ENCODE measurements around the gene RER1.

Gene RER1

DNA sequence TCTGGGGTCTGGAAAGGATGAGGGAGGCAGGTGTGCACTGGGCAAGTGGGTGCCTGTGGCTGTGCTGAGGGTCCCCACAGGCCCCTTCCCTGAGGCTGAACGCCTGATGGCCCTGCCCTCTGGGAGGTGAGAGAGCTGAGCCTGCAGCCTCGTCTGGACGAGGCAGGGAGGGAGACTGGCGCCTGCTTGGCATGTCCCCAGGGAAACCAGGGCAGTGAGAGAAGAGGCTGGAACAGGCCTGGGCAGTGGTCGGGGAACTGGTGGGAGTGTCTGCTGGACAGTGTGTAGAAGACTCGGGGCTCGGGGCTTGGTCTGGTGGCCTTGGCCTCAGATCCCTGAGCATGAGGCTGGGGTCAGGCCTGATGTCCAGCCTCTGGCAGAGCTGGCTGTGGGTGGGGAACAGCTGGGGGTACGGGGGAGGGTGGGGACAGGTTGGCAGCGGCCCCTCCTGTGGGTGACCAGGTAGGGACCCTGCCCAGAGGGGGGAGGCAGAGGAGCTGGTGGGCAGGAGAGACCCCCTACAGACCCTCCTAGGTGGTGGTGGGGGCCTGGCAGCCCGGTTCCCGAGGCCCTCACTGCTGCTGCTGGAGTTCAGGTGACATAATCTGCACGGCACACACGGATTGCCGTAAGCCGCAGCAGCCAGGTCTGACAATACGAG lies 53.7 kb downstream of the RER1 start:
- ATAC-seq: no peak
- H3K4me3 Mint-ChIP-seq: peak overlapping the region in 1 of 2 donors; percentile 4
- no peak overlapping the region for H3K27ac Mint-ChIP-seq
- no peaks in the 10 kb centered on the region for H3K9me3 Mint-ChIP-seq
- peaks cover 9% of the 10 kb centered on the region for H3K4me1 Mint-ChIP-seq
- peaks cover 44% of the 10 kb centered on the region for H3K27me3 Mint-ChIP-seq
- DNase-seq: no peak

DNA sequence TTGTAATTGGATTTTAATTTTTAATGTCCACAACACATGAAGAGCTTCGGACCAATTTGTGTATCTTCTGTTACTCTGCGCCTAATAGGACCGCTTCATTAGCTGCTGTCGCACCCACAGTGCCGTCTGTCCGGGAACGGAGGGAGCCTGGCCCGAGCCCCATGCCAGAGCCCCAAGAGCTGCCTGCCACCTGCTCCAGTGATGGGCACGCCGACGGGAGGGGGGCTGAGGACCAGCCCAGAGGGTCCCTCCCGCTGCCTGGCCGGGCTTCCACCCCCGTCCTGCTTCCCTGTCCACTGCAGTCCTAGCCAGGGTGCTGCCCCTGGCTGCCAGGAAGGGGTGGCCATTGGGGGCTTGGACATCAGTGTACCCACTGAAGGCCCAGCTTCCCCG lies 54.2 kb downstream of the RER1 start:
- DNase-seq (no peak), ATAC-seq (no peak)
- no peak overlapping the region for H3K4me3 Mint-ChIP-seq
- H3K4me1 Mint-ChIP-seq: peaks cover 9% of the 10 kb centered on the region
- H3K9me3 Mint-ChIP-seq: no peaks in the 10 kb centered on the region
- H3K27ac Mint-ChIP-seq: no peak overlapping the region
- H3K27me3 Mint-ChIP-seq: peaks cover 44% of the 10 kb centered on the region

DNA sequence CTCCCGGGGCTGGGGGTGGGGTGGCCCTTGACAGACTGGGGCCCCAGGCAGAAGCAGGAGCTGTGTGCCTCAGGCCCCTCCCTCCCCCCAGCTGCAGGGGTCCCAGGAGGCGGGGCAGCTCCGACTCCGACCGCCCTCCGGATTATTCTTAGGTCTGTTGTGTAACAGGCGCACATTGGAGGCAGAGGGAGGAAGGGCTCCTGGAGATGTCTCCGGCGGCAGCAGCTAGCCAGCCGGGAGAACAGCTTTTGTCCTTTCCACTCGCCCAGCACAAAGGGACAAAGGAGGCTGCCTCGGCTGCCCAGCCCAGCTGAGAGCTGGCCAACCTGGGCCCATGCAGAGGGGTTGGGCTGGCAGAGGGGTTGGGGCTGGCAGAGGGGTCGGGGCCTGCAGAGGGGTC lies 54.8 kb downstream of the RER1 start:
- H3K4me1 Mint-ChIP-seq: peaks cover 9% of the 10 kb centered on the region
- ATAC-seq (no peak), DNase-seq (no peak)
- H3K4me3 Mint-ChIP-seq: no peak overlapping the region
- H3K9me3 Mint-ChIP-seq: no peaks in the 10 kb centered on the region
- no peak overlapping the region for H3K27ac Mint-ChIP-seq
- peaks cover 44% of the 10 kb centered on the region for H3K27me3 Mint-ChIP-seq

DNA sequence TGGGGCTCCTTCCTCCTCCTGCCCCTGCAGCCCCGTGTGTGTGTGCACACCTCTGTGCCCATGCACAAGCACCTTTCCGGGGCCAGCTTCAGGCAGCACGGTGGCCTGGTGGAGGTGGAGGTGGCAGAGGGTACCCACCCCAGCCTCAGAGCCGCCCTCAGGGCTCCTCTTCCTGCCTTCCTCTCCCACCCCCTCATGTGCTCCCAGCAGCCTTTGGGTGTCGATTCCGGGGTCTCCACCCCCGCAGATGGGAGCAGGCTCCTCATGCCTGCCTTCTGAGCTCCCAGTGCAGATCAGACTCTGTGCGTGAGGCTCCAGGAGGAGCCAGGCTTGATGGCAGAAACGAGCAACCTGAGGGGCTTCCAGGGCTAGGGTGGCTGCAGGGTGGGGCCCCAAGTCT lies 55.2 kb downstream of the RER1 start:
- Mint-ChIP-seq H3K27ac (no peak overlapping the region), H3K4me3 (no peak overlapping the region), H3K27me3 (peaks cover 40% of the 10 kb centered on the region), H3K4me1 (peaks cover 9% of the 10 kb centered on the region), H3K9me3 (no peaks in the 10 kb centered on the region)
- ATAC-seq: no peak
- no peak for DNase-seq

DNA sequence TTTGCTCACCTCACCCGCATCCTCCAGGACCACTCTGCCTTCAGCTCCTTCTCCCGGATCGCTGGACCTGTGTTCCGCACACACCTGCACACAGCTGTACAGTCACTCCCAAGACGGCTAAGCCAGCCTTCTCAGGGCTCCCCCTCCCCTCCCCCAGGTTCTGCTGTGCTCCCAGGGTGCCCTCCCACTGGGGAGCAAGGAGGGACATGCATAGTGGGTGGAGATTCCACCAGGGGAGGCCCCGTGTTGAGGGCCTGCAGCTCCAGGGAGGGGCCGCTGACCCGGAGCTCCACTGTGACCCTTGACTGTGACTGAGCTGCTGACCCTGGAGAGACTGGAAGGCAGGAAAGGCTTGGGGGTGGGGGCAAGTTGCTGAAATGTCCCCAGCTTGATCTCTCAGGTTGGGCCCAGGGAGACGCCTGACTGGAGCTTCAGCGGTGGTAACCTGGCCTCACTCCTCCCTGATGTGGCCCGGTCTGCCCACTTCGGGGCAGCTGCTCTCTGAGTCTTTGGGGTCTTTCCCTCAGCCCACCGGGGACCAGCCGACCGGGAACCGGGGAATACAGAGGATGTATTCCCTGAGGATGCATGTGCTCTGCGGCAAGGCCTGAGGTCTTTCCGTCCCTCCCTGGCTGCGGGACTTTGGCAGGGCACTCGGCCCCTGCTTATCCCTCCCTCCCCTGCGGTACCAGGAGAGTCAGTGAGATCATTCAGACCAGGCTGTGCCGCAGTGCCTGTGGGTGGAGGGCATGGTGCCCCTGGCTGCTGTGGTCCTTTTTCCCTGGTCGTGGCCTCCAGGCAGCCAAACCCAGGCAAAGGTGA lies 55.8 kb downstream of the RER1 start:
- H3K27me3 Mint-ChIP-seq: peaks cover 34% of the 10 kb centered on the region
- H3K4me3 Mint-ChIP-seq: no peak overlapping the region
- H3K27ac Mint-ChIP-seq: no peak overlapping the region
- ATAC-seq: no peak
- DNase-seq: no peak
- no peaks in the 10 kb centered on the region for H3K9me3 Mint-ChIP-seq
- peaks cover 9% of the 10 kb centered on the region for H3K4me1 Mint-ChIP-seq

DNA sequence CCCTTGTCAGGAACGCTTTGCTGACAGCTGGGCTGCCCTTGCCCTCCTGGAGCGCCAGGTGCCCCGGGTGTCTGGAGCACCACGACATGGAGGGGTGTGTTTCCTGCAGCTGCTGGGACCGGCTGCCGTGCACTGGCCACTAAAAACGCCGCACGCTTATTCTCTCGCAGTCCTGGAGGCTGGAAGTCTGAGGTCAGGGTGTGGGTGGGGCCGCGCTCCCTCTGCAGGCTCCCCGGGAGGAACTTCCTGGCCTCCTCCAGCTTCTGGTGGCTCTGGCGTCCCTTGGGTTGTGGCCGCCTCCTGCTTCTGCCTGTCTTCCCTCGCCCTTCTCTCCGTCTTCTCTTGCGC lies 56.4 kb downstream of the RER1 start:
- no peak overlapping the region for H3K4me3 Mint-ChIP-seq
- ATAC-seq (no peak), DNase-seq (no peak)

DNA sequence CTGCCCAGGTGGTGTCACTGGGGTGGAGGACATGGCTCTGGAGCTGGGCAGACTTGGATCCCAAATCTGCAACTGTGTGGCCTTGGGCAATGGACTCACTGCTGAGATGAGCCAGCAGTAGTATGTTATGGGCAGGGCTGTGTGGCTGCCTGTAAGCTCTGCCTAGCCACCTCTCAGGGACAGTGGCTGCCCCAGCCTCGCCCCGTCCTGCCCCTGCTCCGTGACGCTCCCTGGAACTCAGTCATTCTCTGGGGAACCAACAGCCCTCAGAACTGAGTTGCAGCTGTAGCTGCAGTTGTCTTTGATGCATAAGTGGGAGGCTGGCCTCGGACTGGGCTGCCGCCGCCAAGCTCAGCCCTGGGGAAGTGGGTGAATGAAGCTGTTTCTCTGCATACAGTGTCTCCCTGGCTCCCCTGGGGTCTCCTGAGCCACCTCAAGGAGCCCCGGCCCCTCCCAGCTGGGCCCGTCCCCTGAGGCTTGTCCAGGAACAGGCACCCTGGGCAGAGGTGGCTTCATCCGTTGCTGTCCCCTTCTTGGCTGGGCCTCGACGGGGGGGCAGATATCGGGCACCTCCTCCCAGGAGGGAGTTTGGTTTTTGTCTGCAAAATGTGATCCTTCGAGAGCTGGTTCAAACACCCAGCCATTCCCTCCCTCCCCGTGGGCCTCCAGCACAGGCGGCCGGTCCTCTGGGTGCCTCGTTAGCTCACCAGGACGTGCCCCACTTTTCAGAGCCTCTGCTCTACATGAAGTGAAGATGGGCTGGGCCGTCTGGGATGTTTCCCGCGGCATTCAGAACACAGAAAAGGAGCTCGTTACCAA lies 58.2 kb downstream of the RER1 start:
- Mint-ChIP-seq H3K4me3 (no peak overlapping the region), H3K27me3 (peaks cover 17% of the 10 kb centered on the region), H3K27ac (no peak overlapping the region), H3K4me1 (peaks cover 9% of the 10 kb centered on the region), H3K9me3 (no peaks in the 10 kb centered on the region)
- DNase-seq (no peak), ATAC-seq (no peak)

More for the DNA sequence above, 56.4 kb downstream of the RER1 start:
- Mint-ChIP-seq H3K4me1 (peaks cover 9% of the 10 kb centered on the region), H3K27me3 (peaks cover 28% of the 10 kb centered on the region), H3K27ac (no peak overlapping the region), H3K9me3 (no peaks in the 10 kb centered on the region)

DNA sequence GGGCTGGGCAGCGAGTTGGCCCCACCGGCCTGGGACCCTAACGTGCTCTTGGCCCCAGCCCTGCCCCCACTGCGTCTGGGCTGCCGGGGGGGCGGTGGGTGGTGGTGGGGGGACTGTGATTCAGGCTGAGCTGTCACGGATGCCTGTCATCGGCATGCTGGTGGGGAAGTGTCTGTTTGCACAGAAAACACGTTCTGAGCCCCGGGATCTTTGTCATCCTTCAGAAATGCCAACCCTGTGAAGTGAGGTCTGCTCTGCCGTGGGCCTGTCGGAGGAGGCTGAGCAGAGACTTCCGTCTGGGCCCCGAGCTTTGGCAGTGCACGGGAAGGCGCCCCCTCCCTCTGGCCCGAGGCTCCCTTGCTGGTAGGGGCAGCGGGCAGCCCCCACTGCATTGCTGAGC lies 60.1 kb downstream of the RER1 start:
- Mint-ChIP-seq H3K27ac (no peak overlapping the region), H3K27me3 (peaks cover 9% of the 10 kb centered on the region), H3K9me3 (no peaks in the 10 kb centered on the region), H3K4me1 (peaks cover 7% of the 10 kb centered on the region), H3K4me3 (no peak overlapping the region)
- ATAC-seq (no peak), DNase-seq (no peak)

DNA sequence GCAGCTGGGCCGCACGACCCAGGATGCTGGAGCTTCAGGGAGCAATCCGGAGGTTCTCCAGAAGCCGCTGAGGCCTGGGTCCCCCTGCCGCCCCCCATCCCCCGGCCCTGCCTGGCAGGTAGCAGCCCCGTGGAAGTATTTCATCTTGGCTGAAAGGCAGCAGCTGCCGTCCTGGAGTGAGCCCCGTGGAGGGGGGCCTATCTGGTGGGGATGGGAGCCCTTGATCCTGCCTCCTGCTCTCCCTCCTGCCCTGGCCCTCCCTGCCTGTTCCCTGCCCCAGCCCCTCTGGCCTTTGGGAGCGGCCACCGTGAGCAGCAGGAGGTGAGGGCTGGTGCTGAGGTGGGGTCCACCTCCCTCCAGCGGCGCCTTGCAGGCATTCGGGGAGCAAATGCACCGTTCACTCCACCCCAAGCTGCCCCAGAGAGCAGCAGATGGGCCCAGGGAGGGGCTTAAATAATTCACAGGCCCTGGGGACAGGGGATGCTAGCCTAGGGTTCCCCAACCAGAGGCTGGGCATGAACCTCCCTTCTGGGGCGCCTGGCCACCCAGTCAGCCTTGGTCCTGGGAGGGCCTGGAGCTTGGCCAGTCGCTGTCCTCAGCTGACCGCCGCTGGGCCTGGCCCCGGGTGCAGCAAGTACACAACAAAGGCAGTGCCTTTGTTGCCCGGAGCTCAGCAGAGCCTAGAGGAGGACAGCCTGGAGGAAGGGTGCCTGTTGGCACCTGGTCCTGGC lies 60.7 kb downstream of the RER1 start:
- Mint-ChIP-seq H3K27me3 (peaks cover 3% of the 10 kb centered on the region), H3K9me3 (no peaks in the 10 kb centered on the region), H3K4me1 (peaks cover 1% of the 10 kb centered on the region), H3K4me3 (no peak overlapping the region), H3K27ac (no peak overlapping the region)
- no peak for DNase-seq
- no peak for ATAC-seq

DNA sequence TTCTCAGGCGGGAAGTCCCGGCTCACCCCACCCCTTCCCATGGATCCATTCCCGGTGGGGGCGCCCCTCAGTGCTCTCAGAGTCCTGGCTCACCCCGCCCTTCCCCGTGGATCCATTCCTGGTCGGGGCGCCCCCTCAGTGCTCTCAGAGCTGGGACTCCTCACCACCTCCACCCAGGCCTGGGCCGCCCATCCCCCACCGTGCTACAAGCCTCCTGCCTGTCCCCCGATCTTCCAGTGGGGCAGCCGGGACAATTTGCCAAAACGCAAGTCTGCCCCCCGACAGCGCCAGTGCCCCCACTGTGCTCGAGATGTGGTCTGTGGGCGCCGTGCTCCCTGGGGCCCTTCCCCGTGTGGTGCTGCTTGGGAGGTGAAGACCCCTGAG lies 61.3 kb downstream of the RER1 start:
- ATAC-seq (no peak), DNase-seq (no peak)
- Mint-ChIP-seq H3K4me1 (no peaks in the 10 kb centered on the region), H3K4me3 (no peak overlapping the region), H3K9me3 (no peaks in the 10 kb centered on the region), H3K27ac (no peak overlapping the region), H3K27me3 (no peaks in the 10 kb centered on the region)

DNA sequence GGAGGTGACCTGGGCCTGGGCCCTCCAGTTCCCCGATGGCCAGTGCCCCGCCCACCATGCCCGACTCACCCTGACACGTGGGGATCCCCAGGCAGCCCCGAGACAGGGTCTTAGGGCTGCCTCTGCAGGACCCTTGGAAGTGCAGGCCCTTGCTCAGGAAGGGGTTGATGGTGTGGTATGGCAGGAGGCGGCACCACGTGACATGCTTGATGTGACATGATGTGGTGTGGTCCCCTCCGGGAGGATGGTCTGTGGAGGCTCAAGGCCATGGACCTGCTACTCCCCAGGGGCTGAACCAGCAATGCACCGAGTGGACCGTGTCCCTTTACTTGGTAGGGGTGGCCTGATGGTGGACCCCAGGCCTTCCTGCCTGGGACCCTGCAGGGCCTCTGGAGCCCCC lies 62.6 kb downstream of the RER1 start:
- no peaks in the 10 kb centered on the region for H3K27me3 Mint-ChIP-seq
- no peak overlapping the region for H3K4me3 Mint-ChIP-seq
- DNase-seq: no peak
- ATAC-seq: no peak
- H3K9me3 Mint-ChIP-seq: no peaks in the 10 kb centered on the region
- H3K4me1 Mint-ChIP-seq: no peaks in the 10 kb centered on the region
- no peak overlapping the region for H3K27ac Mint-ChIP-seq

Measured in stimulated activated naive CD8-positive, alpha-beta T cell treated with anti-CD3 and anti-CD28 coated beads, Interleukin-15, amount 100 ng/mL, for 72 hours (primary cell).